Hematopoietic multipotent progenitor cell treated with erythropoietin and hydrocortisone succinate and interleukin-3 and kit ligand, for 17 days (in vitro differentiated cells): Measurements from ENCODE around the gene CRYBA2.

Source experiments
- DNase-seq: peaks from one replicate; pipeline ENCODE4 v3.0.0-alpha.2; 2015; ENCODE audit warnings: low spot score

The CRYBA2 gene

DNA sequence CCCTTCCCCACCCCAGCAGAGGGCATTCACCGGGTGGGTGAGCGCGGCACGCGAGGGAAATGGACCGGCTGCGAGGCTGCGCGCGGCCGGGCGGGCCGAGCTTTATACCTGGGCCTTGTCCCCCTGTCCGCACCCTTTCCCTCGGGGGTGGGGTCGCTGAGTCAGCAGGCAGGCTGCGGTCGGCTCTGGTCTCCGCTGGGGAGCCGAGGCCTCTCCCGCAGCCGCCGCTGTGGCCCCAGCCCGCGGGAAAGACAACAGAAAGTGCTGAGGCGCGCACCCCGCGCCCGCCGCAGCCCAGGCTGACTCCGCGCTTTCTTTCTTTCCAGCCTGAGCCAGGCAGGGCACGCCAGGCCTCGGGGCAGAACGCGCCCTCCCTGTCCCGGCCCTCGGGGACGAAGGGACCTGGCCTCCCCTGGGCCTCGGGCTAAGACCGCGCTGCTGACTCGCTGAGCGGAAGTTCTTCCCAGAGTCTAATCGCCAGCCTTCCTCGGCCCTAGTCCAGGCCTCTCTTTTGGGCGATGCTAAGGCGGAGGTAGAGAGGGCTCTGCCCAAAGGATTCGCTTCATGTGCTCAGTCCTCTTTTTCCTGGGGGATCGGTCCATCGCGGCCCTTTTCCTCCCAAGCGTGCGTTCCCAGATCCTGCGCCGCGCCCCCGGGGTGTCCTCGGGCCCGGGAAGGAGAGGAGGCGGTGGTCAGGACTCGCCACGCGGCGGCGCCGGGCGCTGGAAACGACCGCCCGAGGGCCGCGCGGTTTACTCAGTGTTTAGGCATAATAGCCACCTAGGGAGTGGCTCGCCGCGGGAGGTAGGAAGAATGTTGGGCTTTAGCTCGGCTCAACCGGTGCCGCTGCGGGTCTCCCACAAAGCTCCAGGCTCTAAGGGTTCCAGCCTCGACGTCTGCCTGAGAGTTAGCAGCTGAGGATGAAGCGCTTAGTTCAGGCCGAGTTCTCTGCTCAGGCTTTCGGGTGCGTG is at the start of gene CRYBA2:
Gene CRYBA2 (minus strand): TSS at position 78 of the 971 bp plus-strand sequence. CDS start 246 bp downstream, outside the sequence.
- DNase-seq: no peak

DNA sequence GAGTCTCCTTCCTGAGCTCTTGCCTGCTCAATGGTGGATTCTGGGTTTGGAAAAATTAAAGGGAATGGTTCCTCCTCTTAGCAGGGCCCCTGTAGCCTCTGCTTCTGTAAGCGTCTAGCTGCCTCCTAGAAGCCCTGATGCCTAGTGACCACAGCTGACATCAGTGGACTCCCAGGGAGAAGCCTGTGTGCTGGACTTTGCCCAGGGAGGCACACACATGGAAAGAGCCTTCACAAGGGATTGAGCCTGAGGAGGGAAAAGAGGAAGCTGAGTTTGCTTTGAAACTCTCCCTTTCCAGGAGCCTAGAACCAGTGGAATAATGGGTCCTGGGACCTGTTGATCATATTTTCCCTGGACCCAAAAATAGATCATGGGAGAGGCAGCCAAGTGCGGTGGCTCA is 49.5 kb upstream of the CRYBA2 start:
- DNase-seq: no peak

DNA sequence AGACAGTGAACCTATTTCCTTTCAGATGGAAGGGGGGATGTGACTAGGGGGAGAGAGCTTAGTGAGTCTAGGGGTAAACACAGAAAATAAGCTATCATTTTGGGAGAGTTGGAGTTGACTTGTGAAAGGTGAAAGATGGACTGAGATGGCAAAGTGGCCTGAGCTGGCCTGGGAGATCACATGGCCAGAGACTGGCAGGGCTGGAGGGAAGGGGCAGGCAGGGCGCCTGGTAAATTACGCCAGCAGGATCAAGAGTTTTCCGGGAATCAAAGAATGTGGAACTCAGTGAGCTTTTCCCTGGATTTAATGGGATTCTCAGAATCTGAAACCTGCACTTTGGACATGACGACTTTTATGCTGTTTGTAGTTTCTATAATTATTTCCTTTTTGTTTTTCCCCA is 48.9 kb upstream of the CRYBA2 start:
- no peak for DNase-seq

GRCh38 chr2:219041252-219041651 is 48.0 kb upstream of the CRYBA2 start, which contains the start of gene CFAP65:
Gene CFAP65 (minus strand): TSS chr2:219041516. CDS start chr2:219039048, 2,468 bp downstream.
- DNase-seq: no peak

DNA sequence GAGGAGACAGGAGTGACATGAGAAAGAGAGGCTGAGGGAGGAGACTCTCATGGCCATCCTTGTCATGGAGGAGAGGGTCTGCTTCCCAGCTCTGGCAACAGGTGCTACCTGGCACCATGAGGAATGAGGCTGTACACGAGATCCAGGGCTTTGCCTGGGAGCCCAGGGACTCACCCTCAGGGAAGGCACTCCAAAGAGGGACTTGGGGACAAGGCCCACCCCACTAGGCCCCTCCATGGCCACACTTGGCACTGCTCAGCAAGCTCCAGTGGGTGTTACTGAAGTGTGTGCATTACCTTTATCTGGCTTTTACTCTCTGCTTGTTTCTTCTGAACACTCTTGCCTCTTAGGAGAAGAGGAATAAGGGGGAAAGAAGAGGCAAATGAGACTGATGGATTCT is 45.4 kb upstream of the CRYBA2 start:
- DNase-seq: no peak

DNA sequence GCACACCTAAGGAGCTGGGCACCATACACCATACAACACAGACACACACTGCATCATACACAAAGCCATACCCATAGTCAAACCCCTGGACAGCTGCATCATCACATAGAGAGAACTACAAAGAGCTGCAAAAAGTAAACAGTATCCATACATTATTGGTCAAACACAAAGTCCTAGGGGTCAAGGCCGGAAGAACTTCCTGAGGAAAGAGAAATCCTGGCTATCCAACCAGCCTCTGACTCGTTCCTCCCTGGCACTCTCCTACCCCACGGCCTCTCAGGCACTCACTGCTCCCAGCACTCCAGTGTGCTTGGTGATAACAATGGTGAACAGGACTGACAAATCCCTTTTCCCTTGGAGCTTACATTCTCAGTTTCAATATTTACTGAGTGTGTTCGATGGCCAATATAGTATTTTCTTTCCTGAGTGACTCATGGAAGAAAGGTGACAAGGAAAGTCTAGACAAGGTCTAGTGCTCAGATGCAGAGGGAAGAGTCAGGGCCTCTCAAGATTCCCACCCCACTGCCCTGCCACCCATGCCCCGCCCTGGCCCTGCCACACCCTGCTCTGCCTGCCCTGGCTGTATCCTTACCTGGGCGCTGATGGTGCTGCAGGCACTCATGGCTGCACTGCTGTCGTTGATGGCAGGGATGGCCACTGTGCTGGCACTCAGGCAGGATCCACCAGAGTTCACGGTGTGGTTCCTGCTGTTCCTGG is 44.7 kb upstream of the CRYBA2 start:
- no peak for DNase-seq

GRCh38 chr2:219035942-219036341 is 42.7 kb upstream of the CRYBA2 start:
- DNase-seq: no peak

- no peak for DNase-seq
Observed at GRCh38 chr2:219034823-219035222, 41.6 kb upstream of the CRYBA2 start.

DNA sequence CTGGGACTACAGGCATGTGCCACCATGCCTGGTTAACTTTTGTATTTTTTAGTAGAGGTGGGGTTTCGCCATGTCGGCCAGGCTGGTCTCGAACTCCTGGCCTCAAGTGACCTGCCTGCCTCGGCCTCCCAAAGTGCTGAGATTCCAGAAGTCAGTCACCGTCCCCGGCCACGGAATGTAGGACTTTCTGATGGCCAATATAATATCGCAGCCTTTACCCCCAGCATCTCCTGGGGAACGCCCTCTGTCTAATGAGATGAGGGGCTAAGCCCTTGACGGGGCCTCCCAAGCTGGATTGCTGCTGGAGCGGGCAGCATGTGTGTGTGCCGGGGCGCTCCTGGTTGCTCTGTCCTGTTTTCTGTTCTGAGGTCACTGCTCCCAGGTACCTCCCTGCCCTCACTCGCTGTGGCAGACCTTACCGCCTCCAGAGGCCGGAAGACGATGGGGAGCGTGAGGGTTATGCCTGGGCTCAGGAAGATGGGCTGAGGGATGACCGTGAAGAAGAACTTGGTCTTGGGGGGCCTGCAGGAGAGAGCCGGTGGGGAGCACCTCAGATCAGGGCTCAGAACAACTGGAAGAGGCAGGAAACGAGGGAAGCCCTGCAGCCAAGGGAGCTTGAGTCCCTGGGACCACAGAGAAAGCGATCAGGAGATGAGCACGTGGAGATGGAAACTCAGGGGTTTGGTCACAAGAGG is 39.0 kb upstream of the CRYBA2 start:
- DNase-seq: no peak

GRCh38 chr2:219031005-219031738 is 38.0 kb upstream of the CRYBA2 start:
- no peak for DNase-seq

- no peak for DNase-seq
Observed at GRCh38 chr2:219030177-219030940, 37.1 kb upstream of the CRYBA2 start.

DNA sequence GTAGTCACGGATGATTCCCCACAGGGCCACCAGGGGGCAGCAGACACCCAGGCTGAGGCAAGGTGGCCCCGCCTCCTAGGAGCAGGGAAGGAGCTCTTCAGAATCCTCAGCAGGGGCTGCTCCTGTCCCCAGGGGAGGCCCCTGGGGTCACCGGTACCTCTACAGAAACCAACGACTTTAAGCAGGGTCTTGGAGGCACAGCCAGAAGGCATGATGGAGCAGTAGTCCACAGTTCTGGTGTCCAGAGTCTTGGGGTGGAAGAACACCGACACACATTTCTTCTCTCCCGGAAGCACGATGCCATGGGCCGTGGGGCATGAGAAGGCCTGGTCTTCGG is 36.6 kb upstream of the CRYBA2 start:
- DNase-seq: peak; percentile 84

DNA sequence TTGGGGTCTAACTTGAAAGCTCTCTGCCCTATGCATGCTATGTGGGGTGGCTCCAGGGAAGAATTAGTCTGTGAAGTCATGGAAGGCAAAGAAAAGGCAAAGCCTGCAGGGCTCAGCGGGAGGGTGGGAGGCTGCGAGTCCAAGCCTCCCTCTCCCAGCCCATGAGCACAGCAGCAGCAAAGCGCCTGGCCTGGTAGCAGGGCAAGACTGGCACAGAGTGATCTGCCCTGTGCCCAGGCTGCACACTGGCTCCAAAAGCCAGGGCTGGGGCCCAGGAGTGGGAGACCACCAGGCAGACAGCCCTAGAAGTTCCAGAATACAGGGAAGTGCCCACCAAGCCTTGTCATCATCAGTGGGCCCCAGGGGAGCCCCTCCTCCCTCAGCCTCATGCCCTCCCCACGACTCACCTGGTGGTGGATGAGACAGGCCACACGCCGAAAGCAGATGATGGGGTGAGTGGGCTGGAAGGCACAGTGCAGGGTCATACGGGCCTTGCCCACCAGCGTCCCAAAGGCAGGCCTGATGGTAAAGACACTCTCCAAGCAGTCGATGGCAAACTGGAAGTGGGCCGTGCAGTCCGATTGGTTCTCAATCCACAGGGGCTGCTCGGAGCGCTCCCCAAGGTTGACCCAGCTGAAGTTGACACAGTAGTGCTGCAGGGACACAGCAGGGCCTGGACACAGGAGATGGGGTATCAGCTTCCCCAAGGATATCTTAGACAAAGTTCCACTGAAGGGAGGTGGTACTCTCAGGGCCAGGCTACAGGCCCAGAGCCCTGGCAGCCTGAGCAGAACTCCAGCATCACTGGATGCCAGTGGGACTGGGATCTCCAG is 36.0 kb upstream of the CRYBA2 start:
- DNase-seq: no peak

GRCh38 chr2:219028141-219028540 is 34.9 kb upstream of the CRYBA2 start:
- DNase-seq: no peak

GRCh38 chr2:219027511-219028055 is 34.4 kb upstream of the CRYBA2 start:
- no peak for DNase-seq

- DNase-seq: no peak
Observed at GRCh38 chr2:219026946-219027345, 33.7 kb upstream of the CRYBA2 start.

DNA sequence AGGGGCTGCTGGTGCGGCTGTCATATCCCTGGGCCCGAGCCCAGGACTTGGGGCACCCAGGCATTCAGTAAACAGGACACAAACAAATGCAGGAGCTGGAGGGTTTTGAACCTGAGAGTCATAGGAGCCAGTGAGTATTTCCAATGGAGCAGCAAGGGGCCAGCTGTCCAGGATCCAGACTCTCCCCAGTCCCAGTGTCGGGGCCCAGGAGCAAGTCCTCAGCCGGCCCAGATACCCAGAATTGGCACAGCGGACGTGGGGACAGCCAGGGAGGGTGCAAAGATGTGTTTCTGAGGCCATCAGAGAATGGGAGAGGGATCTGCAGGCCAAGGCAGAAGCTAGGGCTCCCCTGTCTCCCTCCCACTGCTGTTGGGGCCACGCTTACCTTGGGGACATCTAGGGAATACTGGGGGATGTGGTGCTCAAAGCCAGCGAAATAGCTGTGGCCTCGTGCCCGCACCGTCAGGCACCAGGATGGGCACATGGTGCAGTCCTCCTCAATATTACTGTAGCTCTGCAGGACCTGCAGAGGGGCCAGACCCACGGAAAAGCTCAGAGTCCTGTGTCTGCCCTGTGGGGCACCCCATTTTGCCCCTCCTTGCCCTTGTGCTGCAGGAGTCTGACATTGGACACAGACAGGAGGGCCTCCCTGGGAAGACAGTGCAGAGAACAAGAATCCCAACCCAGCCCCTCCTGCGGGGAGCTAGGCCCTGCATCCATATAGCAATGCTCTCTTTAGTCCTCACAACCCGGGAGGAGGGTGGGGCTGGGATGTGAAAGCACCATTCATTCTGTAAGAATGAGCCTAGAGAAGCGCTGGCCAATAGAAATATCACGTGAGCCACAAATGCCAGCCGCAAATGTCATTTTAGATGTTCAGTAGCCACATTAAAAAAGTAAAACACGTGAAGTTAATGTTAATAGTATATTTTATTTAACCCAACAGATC is 32.7 kb upstream of the CRYBA2 start:
- no peak for DNase-seq

DNA sequence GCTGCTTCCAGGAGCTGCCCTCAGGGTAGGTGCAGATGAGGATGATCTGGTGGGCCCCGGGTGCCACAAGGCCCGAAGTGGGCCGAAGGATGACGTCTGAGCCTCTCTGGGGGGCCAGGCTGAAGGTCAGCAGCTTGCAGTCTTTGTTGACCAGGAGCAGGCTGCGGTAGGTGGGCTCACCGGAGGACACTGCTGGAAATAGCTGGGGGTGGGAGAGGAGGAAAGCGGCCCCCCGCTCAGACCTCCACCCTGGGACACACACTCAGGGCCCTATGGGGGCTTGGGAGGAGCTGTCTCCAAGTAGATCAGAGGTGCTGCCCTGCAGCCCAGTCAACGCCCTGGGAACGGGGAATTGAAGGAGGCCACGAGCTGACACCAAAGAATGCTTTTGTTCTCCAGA is 30.8 kb upstream of the CRYBA2 start:
- no peak for DNase-seq
